Fibroblast of villous mesenchyme (primary cell): ENCODE measurements around the gene ZNF174. TPM values are rescaled to one million over a fixed set of nuclear protein-coding genes. Genes with fewer than 3 reads are reported as not detected.

Experiments used
- DNase-seq: peaks from one replicate; pipeline ENCODE4 v3.0.0-alpha.2; 2010; ENCODE audit warnings: low read depth
- H3K4me3 ChIP-seq: 2 replicates; pipeline ENCODE4 v1.5.1; 2011; ENCODE audit warnings: low read depth, mild to moderate bottlenecking, low read length
- CTCF ChIP-seq: IDR thresholded peaks from 2 replicates; pipeline ENCODE4 v1.5.1; 2012; ENCODE audit warnings: low read depth, mild to moderate bottlenecking, low read length; ENCODE audit not compliant: insufficient read depth
- total RNA-seq: library from RNA; depleted of rRNA; stranded (reverse); fragments of >200 nt; gene quantifications from 2 replicates; pipeline ENCODE4 v1.2.3, GENCODE V29; 2012

Gene ZNF174
- total RNA-seq, 1 donor: 8.6 TPM

DNA sequence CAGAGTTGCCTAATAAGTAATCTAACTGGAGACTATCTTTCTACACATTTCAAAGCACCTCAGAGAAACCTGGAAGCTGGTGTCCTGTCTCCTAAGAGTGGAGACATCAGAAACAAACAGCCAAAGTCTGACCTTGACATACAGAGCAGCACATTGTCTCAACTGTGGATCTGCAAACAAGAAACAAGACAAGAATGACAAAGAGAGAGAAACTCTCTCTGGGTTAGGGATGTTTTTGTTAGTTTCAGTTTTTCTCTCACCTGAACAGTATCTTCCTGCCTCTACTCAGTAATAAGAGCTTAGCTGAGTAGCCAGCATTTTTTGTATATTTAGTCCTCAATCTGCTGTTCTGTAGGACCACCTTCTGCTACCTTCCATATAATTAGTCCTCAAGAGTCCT is 33.4 kb downstream of the ZNF174 start:
- no peak for TF ChIP-seq CTCF
- no peak for DNase-seq

GRCh38 chr16:3439637-3440036 is 38.6 kb downstream of the ZNF174 start:
- no peak for TF ChIP-seq CTCF
- no peak overlapping the region for H3K4me3 ChIP-seq
- no peak for DNase-seq

More for the DNA sequence above, 33.4 kb downstream of the ZNF174 start:
- H3K4me3 ChIP-seq: no peak overlapping the region

DNA sequence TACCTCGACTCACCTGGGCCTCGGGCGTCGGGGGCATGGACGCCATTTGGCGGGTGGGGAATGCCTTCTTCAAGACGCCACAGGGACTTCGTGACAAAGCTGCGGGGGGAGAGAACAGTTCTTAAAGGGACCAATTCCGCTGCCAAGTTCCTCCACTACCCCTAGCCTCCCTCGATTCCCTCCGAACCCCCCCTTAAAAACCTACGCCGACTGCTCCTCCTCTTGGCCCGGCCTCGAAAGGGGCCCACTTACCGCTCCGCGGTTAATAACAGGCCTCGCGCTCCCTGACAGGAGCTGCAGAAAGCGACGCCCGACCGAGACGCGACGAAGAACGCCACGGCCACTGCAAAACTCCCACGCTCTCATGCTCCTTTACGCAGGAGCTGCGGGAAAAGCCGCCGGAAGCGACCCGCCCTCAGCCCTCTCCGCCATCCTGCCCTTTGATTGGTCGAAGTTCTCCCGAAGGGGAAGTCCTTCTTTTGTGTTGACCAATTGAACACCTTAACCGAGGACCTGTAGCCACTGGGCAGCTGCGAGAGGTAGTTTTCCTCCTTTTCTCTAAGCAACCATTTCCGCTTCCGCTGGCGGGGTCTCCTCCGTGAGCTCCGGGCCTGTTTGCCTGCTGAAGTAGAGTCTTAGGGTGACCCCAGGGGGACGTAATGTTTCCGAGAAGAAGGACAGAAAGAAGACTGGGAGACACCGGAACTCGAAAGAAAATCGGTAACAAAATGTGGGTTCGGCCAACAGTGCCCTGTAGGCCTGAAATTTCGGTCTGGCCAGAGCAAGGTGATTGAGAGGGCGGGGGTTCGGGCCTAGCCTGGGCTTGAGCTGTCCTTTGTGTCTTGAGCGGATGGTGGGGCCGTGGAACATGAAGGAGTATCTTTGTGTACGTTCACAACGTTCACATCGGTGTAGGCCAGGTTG is 42.4 kb downstream of the ZNF174 start, which contains the start of the genes NAA60 and ZNF597:
Gene NAA60, plus strand, starts transcription at position 573 of the 924 bp plus-strand sequence. CDS start 32,548 bp downstream, outside the sequence.
Gene ZNF597, minus strand, starts transcription at position 397 of the 924 bp plus-strand sequence. Its CDS starts 351 bp downstream, at position 46.
- H3K4me3 ChIP-seq: peak within 1 kb of the TSS; percentile 87
- no peak for TF ChIP-seq CTCF
- DNase-seq: peak; percentile 96

DNA sequence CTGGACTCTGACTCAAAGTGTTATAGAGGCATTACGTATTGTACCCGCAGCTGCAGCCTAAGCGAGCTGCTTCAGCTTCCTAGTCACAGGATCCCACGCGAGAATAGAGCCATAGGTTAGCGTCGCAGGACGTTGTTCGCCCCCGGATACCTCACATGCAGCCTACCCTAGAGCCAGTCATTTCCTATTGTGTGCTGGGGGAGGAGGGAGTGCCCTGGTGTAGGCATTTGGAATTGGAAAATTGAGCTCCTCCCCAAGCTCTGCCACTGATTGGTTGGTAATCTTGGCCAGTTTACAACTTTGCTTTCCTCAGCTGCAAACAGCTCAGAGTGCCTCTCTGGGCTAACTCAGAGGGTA is 43.0 kb downstream of the ZNF174 start:
- peak overlapping the region; percentile 87 for H3K4me3 ChIP-seq
- peak; percentile 23 for TF ChIP-seq CTCF
- DNase-seq: peak; percentile 81

DNA sequence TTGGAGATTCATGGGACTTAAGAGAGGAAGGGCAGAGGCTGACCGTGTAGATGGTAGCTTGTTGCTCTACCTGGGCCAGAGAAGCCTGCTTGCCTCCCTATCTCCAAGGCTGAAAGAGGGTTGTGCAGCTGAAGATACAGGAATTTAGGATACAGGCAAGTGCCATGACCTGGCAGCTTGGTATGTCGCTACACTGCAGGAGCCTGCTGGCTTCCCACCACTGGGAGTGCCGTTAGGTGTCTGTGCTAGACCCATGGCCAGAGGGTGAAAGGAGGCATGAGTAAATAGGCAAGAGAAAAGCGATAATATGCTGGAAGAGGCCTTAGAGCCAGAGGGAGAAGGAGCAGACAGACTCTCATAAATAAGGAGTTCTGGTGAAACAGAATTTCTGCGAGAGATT is 53.1 kb downstream of the ZNF174 start:
- no peak overlapping the region for H3K4me3 ChIP-seq
- DNase-seq: no peak
- no peak for TF ChIP-seq CTCF

DNA sequence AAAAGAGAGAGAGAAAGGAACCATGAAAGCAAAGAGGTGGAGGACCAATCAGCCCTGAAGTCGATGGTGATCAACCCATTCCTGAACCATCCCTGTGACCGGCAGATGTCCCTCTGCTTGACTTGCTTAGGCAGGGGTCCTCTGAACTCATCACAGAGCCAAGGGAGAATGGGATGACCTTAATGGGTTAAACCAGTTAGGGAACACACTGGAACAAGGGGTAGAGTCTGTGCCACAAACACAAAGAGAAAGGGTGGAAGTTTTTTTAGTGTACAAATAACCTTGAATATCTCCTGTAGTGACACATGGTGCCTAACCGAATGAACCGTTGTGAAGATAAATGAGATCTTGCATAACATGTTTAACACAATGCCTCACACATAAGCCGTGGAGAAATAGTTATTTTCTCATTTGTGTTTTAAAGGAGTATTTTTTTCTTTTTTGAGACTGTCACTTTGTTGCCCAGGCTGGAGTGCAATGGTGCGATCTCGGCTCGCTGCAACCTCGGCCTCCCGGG is 53.7 kb downstream of the ZNF174 start:
- no peak overlapping the region for H3K4me3 ChIP-seq
- no peak for DNase-seq
- TF ChIP-seq CTCF: no peak
